GM19193 (cell line): Measurements from ENCODE around the gene OR5W2.
"Not testable (repeated sequence)": the region's sequence is repeated elsewhere in the genome, so short reads cannot be mapped to it uniquely, and the experiment has no call there.

Experiments used
- POLR2A ChIP-seq: IDR thresholded peaks from 4 replicates; pipeline ENCODE4 v1.6.1; 2011; ENCODE audit not compliant: insufficient read depth, insufficient read length; ENCODE audit errors: extremely low read depth

The OR5W2 gene

GRCh38 chr11:55914482-55914881, at the start of gene OR5W2:
Gene OR5W2, minus strand, starts transcription at chr11:55914582. Its CDS starts 0 bp downstream, at chr11:55914582.
- no peak for TF ChIP-seq POLR2A

- TF ChIP-seq POLR2A = no peak
Observed at GRCh38 chr11:55956521-55956920, 42.1 kb upstream of the OR5W2 start.

- TF ChIP-seq POLR2A = no peak
Observed at GRCh38 chr11:55949330-55949729, 34.9 kb upstream of the OR5W2 start.

- TF ChIP-seq POLR2A = no peak
Observed at GRCh38 chr11:55942785-55943392, 28.5 kb upstream of the OR5W2 start.

GRCh38 chr11:55936300-55936699, 21.9 kb upstream of the OR5W2 start, which contains the start of gene OR5I1:
Gene OR5I1, minus strand, starts transcription at chr11:55936400. Its CDS starts 0 bp downstream, at chr11:55936400.
- TF ChIP-seq POLR2A = no peak

- no peak for TF ChIP-seq POLR2A
Observed at GRCh38 chr11:55920537-55920936, 6.2 kb upstream of the OR5W2 start.

- TF ChIP-seq POLR2A = no peak
Observed at GRCh38 chr11:55902308-55902707, 12.1 kb downstream of the OR5W2 start.

GRCh38 chr11:55895216-55895615, 19.2 kb downstream of the OR5W2 start:
- no peak for TF ChIP-seq POLR2A

DNA sequence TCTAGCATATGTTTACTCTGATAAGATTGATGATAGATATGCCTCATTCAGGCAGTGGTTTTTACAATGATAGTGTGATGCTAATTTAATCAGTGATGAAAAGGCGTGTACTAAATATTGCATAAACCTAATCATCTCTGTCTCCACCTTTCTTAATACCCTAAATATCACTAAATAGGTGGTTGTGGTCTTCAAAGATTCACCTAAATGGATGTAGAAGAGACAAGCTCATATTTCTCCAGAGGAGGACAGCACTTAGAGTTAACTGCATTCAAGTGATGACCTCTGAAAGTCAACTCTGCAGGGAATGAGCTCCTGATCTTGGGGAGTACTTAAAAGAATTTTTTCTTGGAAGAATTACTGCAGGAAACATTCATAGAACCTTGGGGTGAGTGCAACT, 31.4 kb downstream of the OR5W2 start, which contains the start of gene TRIM51:
Gene TRIM51, plus strand, starts transcription at position 301 of the 400 bp plus-strand sequence. CDS start 2,132 bp downstream, outside the sequence.
- TF ChIP-seq POLR2A = not testable (repeated sequence)
